ENCODE measurements around the gene ACTL8. TPM values are rescaled to one million over a fixed set of nuclear protein-coding genes. Genes with fewer than 3 reads are reported as not detected.
A peak's percentile ranks its signal among the peaks of the same experiment; 100 is the strongest.

ACTL8 gene
- total and polyA plus RNA-seq, 2 donors (not counting 1 experiment from before 2014, with no cell fraction given) = 0.15 TPM; not detected in 1

GRCh38 chr1:17822741-17823426, 67.8 kb downstream of the ACTL8 start:
- H3K4me1 ChIP-seq (ENCODE audit: control insufficient read depth, extremely low read depth, insufficient read depth, low read length) = no peaks in the 10 kb centered on the region
- H3K27me3 ChIP-seq (ENCODE audit: control insufficient read depth, insufficient read depth, low read length) = peaks cover 3% of the 10 kb centered on the region
- H4K20me1 ChIP-seq (ENCODE audit: control insufficient read depth, extremely low read depth, insufficient read depth, low read length) = no peaks in the 10 kb centered on the region
- no peak overlapping the region for H2AFZ ChIP-seq (ENCODE audit: low read length)
- H3K79me2 ChIP-seq (ENCODE audit: control insufficient read depth, insufficient read depth, low read length) = no peaks in the 10 kb centered on the region
- no peak for DNase-seq (ENCODE audit: low read depth in 2 of 2)
- H3K9ac ChIP-seq (ENCODE audit: insufficient read depth, low read length) = no peak overlapping the region
- no peak overlapping the region for H3K4me3 ChIP-seq (replicated peaks in 1 of 4; ENCODE audit: control extremely low read depth in 1 of 4, insufficient read depth in 1 of 4, low read depth in 3 of 4, low read length in 4 of 4)
- TF ChIP-seq EZH2 (IDR thresholded peaks at IDR 0.05; ENCODE audit: low read length, missing control alignments) = no peak
- TF ChIP-seq, protein P1, sequence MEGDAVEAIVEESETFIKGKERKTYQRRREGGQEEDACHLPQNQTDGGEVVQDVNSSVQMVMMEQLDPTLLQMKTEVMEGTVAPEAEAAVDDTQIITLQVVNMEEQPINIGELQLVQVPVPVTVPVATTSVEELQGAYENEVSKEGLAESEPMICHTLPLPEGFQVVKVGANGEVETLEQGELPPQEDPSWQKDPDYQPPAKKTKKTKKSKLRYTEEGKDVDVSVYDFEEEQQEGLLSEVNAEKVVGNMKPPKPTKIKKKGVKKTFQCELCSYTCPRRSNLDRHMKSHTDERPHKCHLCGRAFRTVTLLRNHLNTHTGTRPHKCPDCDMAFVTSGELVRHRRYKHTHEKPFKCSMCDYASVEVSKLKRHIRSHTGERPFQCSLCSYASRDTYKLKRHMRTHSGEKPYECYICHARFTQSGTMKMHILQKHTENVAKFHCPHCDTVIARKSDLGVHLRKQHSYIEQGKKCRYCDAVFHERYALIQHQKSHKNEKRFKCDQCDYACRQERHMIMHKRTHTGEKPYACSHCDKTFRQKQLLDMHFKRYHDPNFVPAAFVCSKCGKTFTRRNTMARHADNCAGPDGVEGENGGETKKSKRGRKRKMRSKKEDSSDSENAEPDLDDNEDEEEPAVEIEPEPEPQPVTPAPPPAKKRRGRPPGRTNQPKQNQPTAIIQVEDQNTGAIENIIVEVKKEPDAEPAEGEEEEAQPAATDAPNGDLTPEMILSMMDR (conservative IDR thresholded peaks at IDR 0.05 in 1 of 2, IDR thresholded peaks at IDR 0.05 in 1 of 2; ENCODE audit: low read depth in 1 of 2, low read length in 2 of 2) = no peak
- H3K36me3 ChIP-seq (ENCODE audit: control insufficient read depth, insufficient read depth, low read length) = no peaks in the 10 kb centered on the region
- H3K4me2 ChIP-seq (ENCODE audit: extremely low read depth, insufficient read depth, low read length) = no peak overlapping the region
- no peak overlapping the region for H3K27ac ChIP-seq (ENCODE audit: insufficient read depth, low read length)
- H3K9me3 ChIP-seq (ENCODE audit: control insufficient read depth, insufficient read depth, low read depth, low read length) = no peaks in the 10 kb centered on the region

- H2AFZ ChIP-seq (ENCODE audit: low read length) = no peak overlapping the region
- H3K4me2 ChIP-seq (ENCODE audit: extremely low read depth, insufficient read depth, low read length) = no peak overlapping the region
- TF ChIP-seq, protein P1 (conservative IDR thresholded peaks at IDR 0.05 in 1 of 2, IDR thresholded peaks at IDR 0.05 in 1 of 2; ENCODE audit: low read depth in 1 of 2, low read length in 2 of 2) = no peak
- no peaks in the 10 kb centered on the region for H3K79me2 ChIP-seq (ENCODE audit: control insufficient read depth, insufficient read depth, low read length)
- no peaks in the 10 kb centered on the region for H3K9me3 ChIP-seq (ENCODE audit: control insufficient read depth, insufficient read depth, low read depth, low read length)
- DNase-seq (ENCODE audit: low read depth in 2 of 2) = no peak
- H3K36me3 ChIP-seq (ENCODE audit: control insufficient read depth, insufficient read depth, low read length) = no peaks in the 10 kb centered on the region
- no peaks in the 10 kb centered on the region for H3K4me1 ChIP-seq (ENCODE audit: control insufficient read depth, extremely low read depth, insufficient read depth, low read length)
- no peaks in the 10 kb centered on the region for H3K27me3 ChIP-seq (ENCODE audit: control insufficient read depth, insufficient read depth, low read length)
- H3K4me3 ChIP-seq (replicated peaks in 1 of 4; ENCODE audit: control extremely low read depth in 1 of 4, insufficient read depth in 1 of 4, low read depth in 3 of 4, low read length in 4 of 4) = no peak overlapping the region
- no peak overlapping the region for H3K27ac ChIP-seq (ENCODE audit: insufficient read depth, low read length)
- no peak overlapping the region for H3K9ac ChIP-seq (ENCODE audit: insufficient read depth, low read length)
- H4K20me1 ChIP-seq (ENCODE audit: control insufficient read depth, extremely low read depth, insufficient read depth, low read length) = no peaks in the 10 kb centered on the region
Measured at GRCh38 chr1:17825273-17826164, 70.4 kb downstream of the ACTL8 start.

GRCh38 chr1:17826165-17826488, 71.0 kb downstream of the ACTL8 start:
- H3K27me3 ChIP-seq (ENCODE audit: control insufficient read depth, insufficient read depth, low read length) = no peaks in the 10 kb centered on the region
- no peak overlapping the region for H3K4me3 ChIP-seq (replicated peaks in 1 of 4; ENCODE audit: control extremely low read depth in 1 of 4, insufficient read depth in 1 of 4, low read depth in 3 of 4, low read length in 4 of 4)
- DNase-seq (ENCODE audit: low read depth in 2 of 2) = peak; percentile 27 to 34
- no peaks in the 10 kb centered on the region for H3K9me3 ChIP-seq (ENCODE audit: control insufficient read depth, insufficient read depth, low read depth, low read length)
- no peak overlapping the region for H3K27ac ChIP-seq (ENCODE audit: insufficient read depth, low read length)
- H3K9ac ChIP-seq (ENCODE audit: insufficient read depth, low read length) = no peak overlapping the region
- H2AFZ ChIP-seq (ENCODE audit: low read length) = no peak overlapping the region
- no peak for TF ChIP-seq EZH2 (IDR thresholded peaks at IDR 0.05; ENCODE audit: low read length, missing control alignments)
- TF ChIP-seq, protein P1 (conservative IDR thresholded peaks at IDR 0.05 in 1 of 2, IDR thresholded peaks at IDR 0.05 in 1 of 2; ENCODE audit: low read depth in 1 of 2, low read length in 2 of 2) = peak; percentile 56 to 74
- H3K79me2 ChIP-seq (ENCODE audit: control insufficient read depth, insufficient read depth, low read length) = no peaks in the 10 kb centered on the region
- H3K36me3 ChIP-seq (ENCODE audit: control insufficient read depth, insufficient read depth, low read length) = no peaks in the 10 kb centered on the region
- H3K4me1 ChIP-seq (ENCODE audit: control insufficient read depth, extremely low read depth, insufficient read depth, low read length) = no peaks in the 10 kb centered on the region
- H4K20me1 ChIP-seq (ENCODE audit: control insufficient read depth, extremely low read depth, insufficient read depth, low read length) = no peaks in the 10 kb centered on the region
- no peak overlapping the region for H3K4me2 ChIP-seq (ENCODE audit: extremely low read depth, insufficient read depth, low read length)
